ENCODE measurements around the gene CD2AP.
"Not testable (repeated sequence)": the region's sequence is repeated elsewhere in the genome, so short reads cannot be mapped to it uniquely, and the experiment has no call there.

Gene CD2AP

GRCh38 chr6:47464052-47464451 lies 13.5 kb upstream of the CD2AP start:
- DNase-seq: no peak

GRCh38 chr6:47465117-47465516 lies 12.5 kb upstream of the CD2AP start:
- no peak for DNase-seq

- DNase-seq: no peak
Observed at GRCh38 chr6:47471911-47472310, 5.7 kb upstream of the CD2AP start.

- no peak for DNase-seq
Observed at GRCh38 chr6:47473791-47474346, 3.7 kb upstream of the CD2AP start.

- no peak for DNase-seq
Observed at GRCh38 chr6:47475319-47475816, 2.2 kb upstream of the CD2AP start.

GRCh38 chr6:47476781-47477496 lies 650 bp upstream of the CD2AP start:
- no peak for DNase-seq

- no peak for DNase-seq
Observed at GRCh38 chr6:47478233-47479139, 897 bp downstream of the CD2AP start.

- DNase-seq: no peak
Observed at GRCh38 chr6:47479140-47479508, 1.5 kb downstream of the CD2AP start.

- no peak for DNase-seq
Observed at GRCh38 chr6:47479874-47480273, 2.3 kb downstream of the CD2AP start.

- DNase-seq: not testable (repeated sequence)
Observed at GRCh38 chr6:47481213-47481612, 3.6 kb downstream of the CD2AP start.

GRCh38 chr6:47481806-47482205 lies 4.2 kb downstream of the CD2AP start:
- no peak for DNase-seq

GRCh38 chr6:47483516-47483852 lies 5.9 kb downstream of the CD2AP start:
- DNase-seq: no peak

- no peak for DNase-seq
Observed at GRCh38 chr6:47483853-47484546, 6.4 kb downstream of the CD2AP start.

GRCh38 chr6:47484616-47485015 lies 7.0 kb downstream of the CD2AP start:
- DNase-seq: no peak

- DNase-seq: no peak
Observed at GRCh38 chr6:47485083-47485482, 7.5 kb downstream of the CD2AP start.

GRCh38 chr6:47485491-47486135 lies 8.0 kb downstream of the CD2AP start:
- DNase-seq: no peak

GRCh38 chr6:47489995-47490394 lies 12.4 kb downstream of the CD2AP start:
- DNase-seq: no peak

- no peak for DNase-seq
Observed at GRCh38 chr6:47490676-47491075, 13.1 kb downstream of the CD2AP start.

- DNase-seq: no peak
Observed at GRCh38 chr6:47492355-47492754, 14.8 kb downstream of the CD2AP start.

- DNase-seq: no peak
Observed at GRCh38 chr6:47495207-47495606, 17.6 kb downstream of the CD2AP start.

GRCh38 chr6:47495954-47496545 lies 18.5 kb downstream of the CD2AP start:
- no peak for DNase-seq

GRCh38 chr6:47496935-47497579 lies 19.5 kb downstream of the CD2AP start:
- no peak for DNase-seq
